HG03139 (cell line): ENCODE results near the gene ZCCHC14.
"Not testable (repeated sequence)": the region's sequence is repeated elsewhere in the genome, so short reads cannot be mapped to it uniquely, and the experiment has no call there.

Experiments used
- ATAC-seq: cut with Tn5 transposase; IDR thresholded peaks from one replicate; pipeline ENCODE4 v1.9.1; 2021; ENCODE audit not compliant: unreplicated experiment

Gene ZCCHC14

GRCh38 chr16:87525352-87525751 is 32.5 kb upstream of the ZCCHC14 start:
- no peak for ATAC-seq

- ATAC-seq = no peak
Measured at GRCh38 chr16:87524407-87524806, 31.6 kb upstream of the ZCCHC14 start.

GRCh38 chr16:87523605-87524004 is 30.8 kb upstream of the ZCCHC14 start:
- not testable (repeated sequence) for ATAC-seq

- ATAC-seq = not testable (repeated sequence)
Measured at GRCh38 chr16:87521764-87522163, 28.9 kb upstream of the ZCCHC14 start.

GRCh38 chr16:87519170-87519569 is 26.3 kb upstream of the ZCCHC14 start:
- ATAC-seq = not testable (repeated sequence)

GRCh38 chr16:87518430-87519051 is 25.7 kb upstream of the ZCCHC14 start:
- not testable (repeated sequence) for ATAC-seq

- not testable (repeated sequence) for ATAC-seq
Measured at GRCh38 chr16:87517610-87518429, 25.0 kb upstream of the ZCCHC14 start.

- ATAC-seq = no peak
Measured at GRCh38 chr16:87516361-87516760, 23.5 kb upstream of the ZCCHC14 start.

GRCh38 chr16:87515475-87516330 is 22.9 kb upstream of the ZCCHC14 start:
- ATAC-seq = no peak

GRCh38 chr16:87509778-87510177 is 17.0 kb upstream of the ZCCHC14 start:
- ATAC-seq = not testable (repeated sequence)

GRCh38 chr16:87507351-87508069 is 14.7 kb upstream of the ZCCHC14 start:
- no peak for ATAC-seq

GRCh38 chr16:87506423-87507350 is 13.9 kb upstream of the ZCCHC14 start:
- no peak for ATAC-seq

GRCh38 chr16:87505834-87506233 is 13.0 kb upstream of the ZCCHC14 start:
- no peak for ATAC-seq

GRCh38 chr16:87503232-87503937 is 10.6 kb upstream of the ZCCHC14 start:
- ATAC-seq = not testable (repeated sequence)

- no peak for ATAC-seq
Measured at GRCh38 chr16:87502308-87502969, 9.6 kb upstream of the ZCCHC14 start.

- no peak for ATAC-seq
Measured at GRCh38 chr16:87501117-87501516, 8.3 kb upstream of the ZCCHC14 start.

GRCh38 chr16:87499189-87499486 is 6.3 kb upstream of the ZCCHC14 start:
- ATAC-seq = no peak

- no peak for ATAC-seq
Measured at GRCh38 chr16:87498324-87499188, 5.7 kb upstream of the ZCCHC14 start.
